Liver (tissue), 9 donors: ENCODE measurements around the gene C11orf68. TPM values are rescaled to one million over a fixed set of nuclear protein-coding genes. Genes with fewer than 3 reads are reported as not detected.

Experiments used
- DNase-seq: peaks from one replicate; pipeline ENCODE4 v3.0.0-alpha.2; 2017; ENCODE audit warnings: low spot score
- H3K27ac ChIP-seq, 2 donors: one replicate each; pipeline ENCODE4 v1.7.0; 2013; ENCODE audit warnings: inconsistent platforms in 2 of 2, low read length in 2 of 2, control low read depth in 1 of 2, low read depth in 1 of 2, mild to moderate bottlenecking in 1 of 2
- H3K27me3 ChIP-seq, 4 donors: one replicate each; pipeline versions ENCODE4 v1.6.1 to v1.7.0; 2013; ENCODE audit warnings: low read length in 3 of 4, inconsistent platforms in 1 of 4, mild to moderate bottlenecking in 1 of 4, moderate library complexity in 1 of 4; ENCODE audit not compliant: control insufficient read depth in 4 of 4, insufficient read depth in 4 of 4
- H3K36me3 ChIP-seq, 4 donors: one replicate each; pipeline versions ENCODE4 v1.6.1 to v1.7.0; 2013; ENCODE audit warnings: low read length in 3 of 4, mild to moderate bottlenecking in 3 of 4, low read depth in 1 of 4, moderate library complexity in 1 of 4; ENCODE audit not compliant: control insufficient read depth in 4 of 4, insufficient read depth in 3 of 4
- H3K4me1 ChIP-seq, 4 donors: one replicate each; pipeline versions ENCODE4 v1.6.1 to v1.7.0; 2013; ENCODE audit warnings: low read length in 3 of 4, mild to moderate bottlenecking in 3 of 4, moderate library complexity in 1 of 4; ENCODE audit not compliant: control insufficient read depth in 4 of 4, insufficient read depth in 4 of 4
- H3K4me3 ChIP-seq, 3 donors: one replicate each; pipeline versions ENCODE4 v1.6.1 to v1.7.0; 2013; ENCODE audit warnings: low read length in 3 of 3, control low read depth in 1 of 3, low read depth in 1 of 3, mild to moderate bottlenecking in 1 of 3
- H3K9ac ChIP-seq, 2 donors: one replicate each; pipeline ENCODE4 v1.7.0; 2013; ENCODE audit warnings: low read length in 2 of 2, mild to moderate bottlenecking in 2 of 2, moderate library complexity in 2 of 2, control low read depth in 1 of 2, low read depth in 1 of 2
- H3K9me3 ChIP-seq, 4 donors: one replicate each; pipeline versions ENCODE4 v1.6.1 to v1.7.0; 2013; ENCODE audit warnings: low read length in 3 of 4; ENCODE audit not compliant: control insufficient read depth in 4 of 4
- ATF3 ChIP-seq: IDR thresholded peaks from 2 replicates; pipeline ENCODE4 v1.6.1; 2016; ENCODE audit warnings: antibody characterized with exemption
- EGR1 ChIP-seq, 2 donors: IDR thresholded peaks; 2 replicates each; pipeline ENCODE4 v1.6.1; 2016 to 2018; ENCODE audit warnings: antibody characterized with exemption in 2 of 2, low read depth in 2 of 2
- FOXA2 ChIP-seq: IDR thresholded peaks from 2 replicates; pipeline ENCODE4 v1.6.1; 2016; ENCODE audit warnings: antibody characterized with exemption
- GABPA ChIP-seq, 2 donors: IDR thresholded peaks in 1 of 2; conservative IDR thresholded peaks in 1 of 2; 2 replicates each; pipeline ENCODE4 v1.6.1; 2016; ENCODE audit warnings: antibody characterized with exemption in 2 of 2, mild to moderate bottlenecking in 1 of 2, moderate library complexity in 1 of 2
- HNF4A ChIP-seq, 2 donors: conservative IDR thresholded peaks; 2 replicates each; pipeline ENCODE4 v1.6.1; 2016; ENCODE audit warnings: antibody characterized with exemption in 2 of 2, mild to moderate bottlenecking in 2 of 2
- HNF4G ChIP-seq: IDR thresholded peaks from 2 replicates; pipeline ENCODE4 v1.6.1; 2016; ENCODE audit warnings: antibody characterized with exemption
- JUND ChIP-seq, 2 donors: IDR thresholded peaks; 2 replicates each; pipeline ENCODE4 v1.6.1; 2016; ENCODE audit warnings: antibody characterized with exemption in 2 of 2
- NR2F2 ChIP-seq: IDR thresholded peaks from 2 replicates; pipeline ENCODE4 v1.6.1; 2016; ENCODE audit warnings: antibody characterized with exemption
- RAD21 ChIP-seq, 2 donors: IDR thresholded peaks; 2 replicates each; pipeline ENCODE4 v1.6.1; 2016; ENCODE audit warnings: antibody characterized with exemption in 2 of 2, mild to moderate bottlenecking in 2 of 2
- RXRA ChIP-seq, 2 donors: IDR thresholded peaks; 2 replicates each; pipeline ENCODE4 v1.6.1; 2017 to 2018; ENCODE audit warnings: antibody characterized with exemption in 2 of 2, mild to moderate bottlenecking in 1 of 2
- SP1 ChIP-seq: IDR thresholded peaks from 2 replicates; pipeline ENCODE4 v1.6.1; 2018; ENCODE audit warnings: antibody characterized with exemption, mild to moderate bottlenecking
- TAF1 ChIP-seq: conservative IDR thresholded peaks from 2 replicates; pipeline ENCODE4 v1.6.1; 2016; ENCODE audit warnings: antibody characterized with exemption, mild to moderate bottlenecking
- YY1 ChIP-seq: IDR thresholded peaks from 2 replicates; pipeline ENCODE4 v1.6.1; 2016; ENCODE audit warnings: antibody characterized with exemption, mild to moderate bottlenecking
- WGBS: extraction: QIAGEN DNeasy Blood & Tissue Kit; methylation state at CpG from one replicate; pipeline ENCODE4 v1.1.7; 2013; 5-methylcytosine and 5-hydroxymethylcytosine counted together
- polyA plus RNA-seq, 2 donors: library from polyadenylated mRNA; stranded (reverse) in 1 of 2; unstranded in 1 of 2; fragments of 200-250 nt in 1 of 2; fragments of >200 nt in 1 of 2; fragmentation: Nextera tagmentation in 1 of 2; extraction: Ambion mirVana in 1 of 2; gene quantifications; one replicate each; pipeline versions ENCODE4 v1.2.1 to v1.2.3, GENCODE V29; 2013 to 2015
- total RNA-seq, 2 donors: library from RNA; depleted of rRNA; stranded (reverse); fragments of >200 nt; gene quantifications; one replicate each; pipeline ENCODE4 v1.2.3, GENCODE V29; 2014
- TF ChIP-seq, protein P1 (sequence below): IDR thresholded peaks from 2 replicates; pipeline ENCODE4 v1.6.1; 2016; ENCODE audit warnings: antibody characterized with exemption
- TF ChIP-seq, protein P2 (sequence below): fragments of 150-350 bp; IDR thresholded peaks from 2 replicates; pipeline ENCODE4 v1.5.1; 2017; ENCODE audit warnings: improper control_type of control experiment, low read depth, low read length; ENCODE audit not compliant: missing input control
- TF ChIP-seq, protein P3 (sequence below): IDR thresholded peaks from 2 replicates; pipeline ENCODE4 v1.6.1; 2016; ENCODE audit warnings: antibody characterized with exemption
- TF ChIP-seq, protein P4 (sequence below): IDR thresholded peaks from 2 replicates; pipeline ENCODE4 v1.6.1; 2016; ENCODE audit warnings: antibody characterized with exemption, mild to moderate bottlenecking
- donor health status: healthy.
- donor health status: healthy.
- donor health status: healthy.
- donor health status: healthy.
- donor health status: healthy.

The C11orf68 gene
- total and polyA plus RNA-seq, 4 donors, result 4.4 to 15.4 (median 11.2) TPM

DNA sequence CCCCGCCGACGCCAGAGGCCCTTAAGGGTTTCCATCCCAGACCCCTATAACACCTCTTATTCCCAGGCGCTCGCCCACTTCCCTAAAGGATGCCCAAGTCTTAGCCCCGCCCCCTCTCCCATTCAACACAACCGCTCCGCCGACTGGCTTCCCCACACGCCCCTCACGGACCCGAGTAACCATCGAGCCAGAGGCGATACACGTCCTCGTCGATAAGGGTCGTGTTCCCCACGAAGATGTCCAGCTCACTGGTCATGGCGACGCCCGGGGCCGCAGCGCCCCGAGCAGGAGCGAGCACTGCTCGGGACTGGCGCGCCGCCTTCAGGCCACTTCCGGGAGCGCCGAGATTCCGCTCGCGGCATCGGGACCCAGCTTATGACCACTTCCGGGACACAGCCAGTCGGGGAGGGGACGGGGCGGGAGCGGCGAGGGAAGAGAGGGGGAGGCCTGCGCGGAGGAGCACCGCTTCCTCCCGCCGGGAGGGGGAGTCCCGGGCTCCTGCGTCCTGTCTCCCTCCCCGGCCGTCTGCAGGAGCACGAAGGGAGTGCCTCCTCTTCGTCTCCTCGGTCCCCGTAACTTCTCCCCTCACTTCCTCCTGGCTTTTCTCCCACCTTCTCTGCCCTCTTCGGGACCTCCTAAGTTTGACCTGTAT, 30.6 kb downstream of the C11orf68 start, which contains the start of gene FIBP:
TSS of gene FIBP (minus strand) at position 309 of the 652 bp plus-strand sequence. CDS start at position 256, 53 bp downstream.
- peaks cover 0 to 8% (median 2%) of the 10 kb centered on the region in 4 donors for H3K36me3 ChIP-seq
- no peaks in the 10 kb centered on the region for H3K9me3 ChIP-seq
- DNase-seq, result peak; percentile 97
- H3K4me3 ChIP-seq, result peak within 1 kb of the TSS; percentile 62 to 94 (median 93)
- WGBS, result under 1% methylated on average over 57 of the region's 57 CpGs
- H3K27ac ChIP-seq, result peak within 1 kb of the TSS; percentile 83 to 89
- no peaks in the 10 kb centered on the region for H3K27me3 ChIP-seq
- TF ChIP-seq RXRA (IDR thresholded peaks at IDR 0.05), result peak in 1 of 2 donors; percentile 32
- TF ChIP-seq RAD21 (IDR thresholded peaks at IDR 0.05), result peak; percentile 61 to 72
- TF ChIP-seq, protein P1, sequence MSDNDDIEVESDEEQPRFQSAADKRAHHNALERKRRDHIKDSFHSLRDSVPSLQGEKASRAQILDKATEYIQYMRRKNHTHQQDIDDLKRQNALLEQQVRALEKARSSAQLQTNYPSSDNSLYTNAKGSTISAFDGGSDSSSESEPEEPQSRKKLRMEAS, result no peak
- TF ChIP-seq SP1, result peak; percentile 57
- no peak for TF ChIP-seq FOXA2
- no peak for TF ChIP-seq ATF3
- TF ChIP-seq EGR1 (IDR thresholded peaks at IDR 0.05; ENCODE audit: low read depth in 2 of 2), result peak in 1 of 2 donors; percentile 74
- TF ChIP-seq TAF1, result no peak
- TF ChIP-seq, protein P2, sequence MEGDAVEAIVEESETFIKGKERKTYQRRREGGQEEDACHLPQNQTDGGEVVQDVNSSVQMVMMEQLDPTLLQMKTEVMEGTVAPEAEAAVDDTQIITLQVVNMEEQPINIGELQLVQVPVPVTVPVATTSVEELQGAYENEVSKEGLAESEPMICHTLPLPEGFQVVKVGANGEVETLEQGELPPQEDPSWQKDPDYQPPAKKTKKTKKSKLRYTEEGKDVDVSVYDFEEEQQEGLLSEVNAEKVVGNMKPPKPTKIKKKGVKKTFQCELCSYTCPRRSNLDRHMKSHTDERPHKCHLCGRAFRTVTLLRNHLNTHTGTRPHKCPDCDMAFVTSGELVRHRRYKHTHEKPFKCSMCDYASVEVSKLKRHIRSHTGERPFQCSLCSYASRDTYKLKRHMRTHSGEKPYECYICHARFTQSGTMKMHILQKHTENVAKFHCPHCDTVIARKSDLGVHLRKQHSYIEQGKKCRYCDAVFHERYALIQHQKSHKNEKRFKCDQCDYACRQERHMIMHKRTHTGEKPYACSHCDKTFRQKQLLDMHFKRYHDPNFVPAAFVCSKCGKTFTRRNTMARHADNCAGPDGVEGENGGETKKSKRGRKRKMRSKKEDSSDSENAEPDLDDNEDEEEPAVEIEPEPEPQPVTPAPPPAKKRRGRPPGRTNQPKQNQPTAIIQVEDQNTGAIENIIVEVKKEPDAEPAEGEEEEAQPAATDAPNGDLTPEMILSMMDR, result peak; percentile 76
- peak; percentile 70 for TF ChIP-seq YY1
- no peak for TF ChIP-seq HNF4G
- no peak for TF ChIP-seq JUND (IDR thresholded peaks at IDR 0.05)
- no peak for TF ChIP-seq NR2F2
- TF ChIP-seq, protein P3, sequence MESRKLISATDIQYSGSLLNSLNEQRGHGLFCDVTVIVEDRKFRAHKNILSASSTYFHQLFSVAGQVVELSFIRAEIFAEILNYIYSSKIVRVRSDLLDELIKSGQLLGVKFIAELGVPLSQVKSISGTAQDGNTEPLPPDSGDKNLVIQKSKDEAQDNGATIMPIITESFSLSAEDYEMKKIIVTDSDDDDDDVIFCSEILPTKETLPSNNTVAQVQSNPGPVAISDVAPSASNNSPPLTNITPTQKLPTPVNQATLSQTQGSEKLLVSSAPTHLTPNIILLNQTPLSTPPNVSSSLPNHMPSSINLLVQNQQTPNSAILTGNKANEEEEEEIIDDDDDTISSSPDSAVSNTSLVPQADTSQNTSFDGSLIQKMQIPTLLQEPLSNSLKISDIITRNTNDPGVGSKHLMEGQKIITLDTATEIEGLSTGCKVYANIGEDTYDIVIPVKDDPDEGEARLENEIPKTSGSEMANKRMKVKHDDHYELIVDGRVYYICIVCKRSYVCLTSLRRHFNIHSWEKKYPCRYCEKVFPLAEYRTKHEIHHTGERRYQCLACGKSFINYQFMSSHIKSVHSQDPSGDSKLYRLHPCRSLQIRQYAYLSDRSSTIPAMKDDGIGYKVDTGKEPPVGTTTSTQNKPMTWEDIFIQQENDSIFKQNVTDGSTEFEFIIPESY, result no peak
- TF ChIP-seq, protein P4, sequence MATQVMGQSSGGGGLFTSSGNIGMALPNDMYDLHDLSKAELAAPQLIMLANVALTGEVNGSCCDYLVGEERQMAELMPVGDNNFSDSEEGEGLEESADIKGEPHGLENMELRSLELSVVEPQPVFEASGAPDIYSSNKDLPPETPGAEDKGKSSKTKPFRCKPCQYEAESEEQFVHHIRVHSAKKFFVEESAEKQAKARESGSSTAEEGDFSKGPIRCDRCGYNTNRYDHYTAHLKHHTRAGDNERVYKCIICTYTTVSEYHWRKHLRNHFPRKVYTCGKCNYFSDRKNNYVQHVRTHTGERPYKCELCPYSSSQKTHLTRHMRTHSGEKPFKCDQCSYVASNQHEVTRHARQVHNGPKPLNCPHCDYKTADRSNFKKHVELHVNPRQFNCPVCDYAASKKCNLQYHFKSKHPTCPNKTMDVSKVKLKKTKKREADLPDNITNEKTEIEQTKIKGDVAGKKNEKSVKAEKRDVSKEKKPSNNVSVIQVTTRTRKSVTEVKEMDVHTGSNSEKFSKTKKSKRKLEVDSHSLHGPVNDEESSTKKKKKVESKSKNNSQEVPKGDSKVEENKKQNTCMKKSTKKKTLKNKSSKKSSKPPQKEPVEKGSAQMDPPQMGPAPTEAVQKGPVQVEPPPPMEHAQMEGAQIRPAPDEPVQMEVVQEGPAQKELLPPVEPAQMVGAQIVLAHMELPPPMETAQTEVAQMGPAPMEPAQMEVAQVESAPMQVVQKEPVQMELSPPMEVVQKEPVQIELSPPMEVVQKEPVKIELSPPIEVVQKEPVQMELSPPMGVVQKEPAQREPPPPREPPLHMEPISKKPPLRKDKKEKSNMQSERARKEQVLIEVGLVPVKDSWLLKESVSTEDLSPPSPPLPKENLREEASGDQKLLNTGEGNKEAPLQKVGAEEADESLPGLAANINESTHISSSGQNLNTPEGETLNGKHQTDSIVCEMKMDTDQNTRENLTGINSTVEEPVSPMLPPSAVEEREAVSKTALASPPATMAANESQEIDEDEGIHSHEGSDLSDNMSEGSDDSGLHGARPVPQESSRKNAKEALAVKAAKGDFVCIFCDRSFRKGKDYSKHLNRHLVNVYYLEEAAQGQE, result peak; percentile 47
- no peak for TF ChIP-seq HNF4A (conservative IDR thresholded peaks at IDR 0.05)
- peak; percentile 90 to 98 for TF ChIP-seq GABPA (IDR thresholded peaks at IDR 0.05 in 1 of 2, conservative IDR thresholded peaks at IDR 0.05 in 1 of 2)
- H3K4me1 ChIP-seq, result peaks cover 10 to 51% (median 30%) of the 10 kb centered on the region in 4 donors
- H3K9ac ChIP-seq, result peak within 1 kb of the TSS; percentile 72 to 76
